Tibial artery (tissue), 4 donors: ENCODE measurements around the gene PNMA8C.
A peak's percentile ranks its signal among the peaks of the same experiment; 100 is the strongest.
"Not testable (repeated sequence)": the region's sequence is repeated elsewhere in the genome, so short reads cannot be mapped to it uniquely, and the experiment has no call there.

Experiments used
- DNase-seq, 2 donors: peaks; one replicate each; pipeline ENCODE4 v3.0.0-alpha.2; 2019
- H3K27ac ChIP-seq, 2 donors: fragments of 200-600 bp; sonication (generic) in 1 of 2; 1 replicate in 1 of 2; 2 replicates in 1 of 2; pipeline ENCODE4 v1.5.1; 2018 to 2019; ENCODE audit warnings: mild to moderate bottlenecking in 1 of 2
- H3K27me3 ChIP-seq, 2 donors: fragments of 200-600 bp; sonication (generic) in 1 of 2; one replicate each; pipeline versions ENCODE4 v1.5.1 to v1.6.0; 2016 to 2019
- H3K36me3 ChIP-seq, 3 donors: fragments of 200-600 bp; sonication (generic) in 2 of 3; one replicate each; pipeline ENCODE4 v1.5.1; 2016 to 2019; ENCODE audit warnings: mild to moderate bottlenecking in 2 of 3
- H3K4me1 ChIP-seq, 4 donors: fragments of 200-600 bp; sonication (generic) in 2 of 4; 1 replicate in 3 of 4; 2 replicates in 1 of 4; pipeline ENCODE4 v1.5.1; 2016 to 2019
- H3K4me3 ChIP-seq, 2 donors: fragments of 200-600 bp; sonication (generic) in 1 of 2; 1 replicate in 1 of 2; 2 replicates in 1 of 2; pipeline ENCODE4 v1.5.1; 2018 to 2019; ENCODE audit warnings: mild to moderate bottlenecking in 2 of 2
- H3K9me3 ChIP-seq, 3 donors: fragments of 200-600 bp; sonication (generic) in 1 of 3; one replicate each; pipeline ENCODE4 v1.5.1; 2016 to 2019
- intact Hi-C: fragments of 100-400 bp; cut with DNase I; formaldehyde crosslinking; loops from one replicate; pipeline ENCODE4 v1.15.0; 2023; ENCODE audit warnings: low total_unique reads
- TF ChIP-seq, protein P1 (sequence below), 2 experiments: fragments of 200-600 bp in 1 of 2; fragments of 450-650 bp in 1 of 2; IDR thresholded peaks; one replicate each; pipeline ENCODE4 v1.5.1; 2017 to 2019; ENCODE audit warnings: antibody characterized with exemption in 2 of 2, mild to moderate bottlenecking in 1 of 2, moderate library complexity in 1 of 2

Gene PNMA8C

DNA sequence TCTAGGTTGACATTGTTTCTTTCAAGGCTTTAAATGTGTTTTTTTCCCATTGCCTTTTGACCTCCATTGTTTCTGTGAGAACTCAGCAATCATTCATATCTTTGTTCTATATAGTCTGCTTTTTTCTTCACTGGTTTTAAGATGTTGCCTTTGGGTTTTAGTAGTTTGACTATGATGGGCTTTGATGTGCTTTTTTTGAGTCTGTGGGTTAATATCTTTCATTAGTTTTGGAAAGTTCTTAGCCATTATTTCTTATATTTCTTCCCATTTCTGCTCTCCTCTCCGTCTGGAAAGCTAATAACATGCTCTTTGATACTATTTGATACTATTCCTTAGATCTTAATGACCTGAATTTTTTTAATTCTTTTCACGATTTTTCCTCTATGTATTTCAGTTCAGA, 48.0 kb downstream of the PNMA8C start:
- no peak overlapping the region for H3K4me3 ChIP-seq
- TF ChIP-seq, protein P1, sequence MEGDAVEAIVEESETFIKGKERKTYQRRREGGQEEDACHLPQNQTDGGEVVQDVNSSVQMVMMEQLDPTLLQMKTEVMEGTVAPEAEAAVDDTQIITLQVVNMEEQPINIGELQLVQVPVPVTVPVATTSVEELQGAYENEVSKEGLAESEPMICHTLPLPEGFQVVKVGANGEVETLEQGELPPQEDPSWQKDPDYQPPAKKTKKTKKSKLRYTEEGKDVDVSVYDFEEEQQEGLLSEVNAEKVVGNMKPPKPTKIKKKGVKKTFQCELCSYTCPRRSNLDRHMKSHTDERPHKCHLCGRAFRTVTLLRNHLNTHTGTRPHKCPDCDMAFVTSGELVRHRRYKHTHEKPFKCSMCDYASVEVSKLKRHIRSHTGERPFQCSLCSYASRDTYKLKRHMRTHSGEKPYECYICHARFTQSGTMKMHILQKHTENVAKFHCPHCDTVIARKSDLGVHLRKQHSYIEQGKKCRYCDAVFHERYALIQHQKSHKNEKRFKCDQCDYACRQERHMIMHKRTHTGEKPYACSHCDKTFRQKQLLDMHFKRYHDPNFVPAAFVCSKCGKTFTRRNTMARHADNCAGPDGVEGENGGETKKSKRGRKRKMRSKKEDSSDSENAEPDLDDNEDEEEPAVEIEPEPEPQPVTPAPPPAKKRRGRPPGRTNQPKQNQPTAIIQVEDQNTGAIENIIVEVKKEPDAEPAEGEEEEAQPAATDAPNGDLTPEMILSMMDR (IDR thresholded peaks at IDR 0.05), result no peak
- intact Hi-C loops, result no loop called here
- H3K36me3 ChIP-seq, result peaks cover 16 to 61% (median 60%) of the 10 kb centered on the region in 3 donors
- peak overlapping the region; percentile 55 to 56 for H3K27ac ChIP-seq
- DNase-seq, result no peak
- no peaks in the 10 kb centered on the region for H3K27me3 ChIP-seq
- peaks cover 5 to 49% (median 27%) of the 10 kb centered on the region in 4 donors for H3K4me1 ChIP-seq
- H3K9me3 ChIP-seq, result no peaks in the 10 kb centered on the region

DNA sequence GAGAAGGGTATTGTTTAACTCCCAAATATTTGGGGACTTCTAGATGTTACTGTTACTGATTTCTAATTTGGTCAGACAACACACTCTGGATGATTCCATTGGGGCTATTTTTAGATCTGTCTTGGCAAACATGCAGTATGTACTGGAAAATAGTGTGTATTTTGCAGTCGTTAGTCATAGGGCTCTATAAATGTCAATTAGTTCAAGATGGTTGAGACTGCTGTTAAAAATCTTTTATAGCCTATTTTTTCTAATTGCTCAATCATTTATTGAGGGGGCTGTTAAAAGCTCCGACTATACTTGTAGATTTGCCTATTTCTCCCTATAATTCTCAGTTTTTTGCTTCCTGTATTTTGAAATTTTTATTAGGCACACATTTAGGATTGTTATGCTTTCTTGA, 50.5 kb downstream of the PNMA8C start:
- peaks cover 5 to 62% (median 41%) of the 10 kb centered on the region in 4 donors for H3K4me1 ChIP-seq
- TF ChIP-seq, protein P1 (IDR thresholded peaks at IDR 0.05), result no peak
- intact Hi-C loops, result no loop called here

DNA sequence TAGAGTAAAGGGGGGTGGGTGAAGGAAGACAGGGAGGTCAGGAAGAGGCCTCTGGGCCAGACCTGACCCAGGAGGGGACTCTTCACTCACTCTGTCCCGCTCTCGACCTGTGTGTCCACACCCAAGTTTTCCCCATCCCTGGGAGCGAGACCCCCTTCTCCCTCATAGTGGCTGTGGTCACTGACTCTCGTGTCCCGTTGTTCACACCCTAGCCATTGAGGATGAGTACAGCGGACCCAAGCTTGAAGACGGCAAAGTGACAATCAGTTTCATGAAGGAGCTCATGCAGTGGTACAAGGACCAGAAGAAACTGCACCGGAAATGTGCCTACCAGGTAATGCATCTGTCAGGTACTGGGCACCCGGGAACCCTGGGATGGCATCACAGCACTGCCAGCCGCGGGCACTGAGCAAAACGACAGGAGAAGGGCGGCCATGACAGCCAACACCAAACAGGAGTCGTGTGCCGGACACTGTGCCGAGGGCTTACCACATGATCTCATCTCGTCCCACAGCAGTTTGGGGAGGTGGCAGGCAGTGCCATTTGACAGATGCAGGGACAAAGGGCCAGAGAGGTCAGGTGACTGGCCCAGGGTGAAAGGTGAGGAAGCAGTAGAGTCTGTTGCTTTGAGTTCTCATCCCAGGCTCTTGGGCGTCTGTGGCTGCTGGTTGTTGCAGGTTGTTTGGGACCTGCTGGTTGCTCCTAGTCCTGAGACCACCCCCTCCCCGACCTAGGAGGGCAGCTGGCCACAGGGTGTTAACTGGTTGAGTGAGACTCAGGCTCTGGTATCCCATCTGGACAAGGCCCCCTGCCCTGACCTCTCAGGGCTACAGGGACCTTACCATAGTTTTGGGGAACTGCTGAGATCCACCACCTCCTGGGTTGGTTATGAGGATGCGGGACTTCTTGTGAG, 52.2 kb downstream of the PNMA8C start:
- TF ChIP-seq, protein P1 (IDR thresholded peaks at IDR 0.05), result no peak
- DNase-seq, result peak in 1 of 2 donors; percentile 59
- peaks cover 5 to 73% (median 51%) of the 10 kb centered on the region in 4 donors for H3K4me1 ChIP-seq
- intact Hi-C loops, result no loop called here
- peaks cover 16 to 35% (median 24%) of the 10 kb centered on the region in 3 donors for H3K36me3 ChIP-seq
- no peaks in the 10 kb centered on the region for H3K9me3 ChIP-seq
- H3K27me3 ChIP-seq, result no peaks in the 10 kb centered on the region
- H3K27ac ChIP-seq, result peak overlapping the region; percentile 55 to 56
- no peak overlapping the region for H3K4me3 ChIP-seq

More for the DNA sequence above, 50.5 kb downstream of the PNMA8C start:
- Histone ChIP-seq H3K27ac (peak overlapping the region; percentile 55 to 56), H3K27me3 (no peaks in the 10 kb centered on the region), H3K4me3 (no peak overlapping the region), H3K36me3 (peaks cover 16 to 50% (median 42%) of the 10 kb centered on the region in 3 donors), H3K9me3 (no peaks in the 10 kb centered on the region)
- no peak for DNase-seq

DNA sequence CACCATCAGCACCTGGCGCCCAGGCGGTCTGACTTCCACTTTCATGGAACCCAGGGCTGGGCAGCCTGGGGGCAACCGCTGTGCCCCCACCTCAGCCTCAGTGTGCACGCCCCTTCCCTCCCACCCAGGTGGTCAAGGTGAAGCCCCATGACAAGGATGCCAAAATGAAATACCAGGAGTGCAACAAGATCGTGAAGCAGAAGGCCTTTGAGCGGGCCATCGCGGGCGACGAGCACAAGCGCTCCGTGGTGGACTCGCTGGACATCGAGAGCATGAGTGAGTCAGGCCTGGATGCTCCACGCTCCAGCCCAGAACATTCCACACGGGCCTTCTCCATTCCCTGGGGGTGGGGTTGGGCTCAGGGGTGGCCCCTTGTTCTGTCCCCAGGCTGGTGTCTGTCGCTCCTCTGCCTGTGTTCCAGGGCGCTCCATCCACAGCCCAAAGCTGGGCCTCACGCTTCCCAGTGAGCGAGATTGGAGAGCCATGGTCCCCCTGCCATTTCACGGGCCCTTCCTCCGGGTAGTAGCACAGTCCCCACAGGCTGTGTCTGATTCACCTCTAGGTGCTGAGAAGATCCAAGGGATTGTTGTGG, 53.2 kb downstream of the PNMA8C start:
- peak in 1 of 2 donors; percentile 37 for DNase-seq
- H3K27me3 ChIP-seq, H3K4me3 ChIP-seq, intact Hi-C loops, H3K9me3 ChIP-seq: not testable (repeated sequence)
- Histone ChIP-seq H3K4me1 (peaks cover 5 to 71% (median 52%) of the 10 kb centered on the region in 4 donors), H3K27ac (peak overlapping the region in 1 of 2 donors; percentile 29), H3K36me3 (peaks cover 16 to 36% (median 20%) of the 10 kb centered on the region in 3 donors)
